AG20443 (cell line): ENCODE data around the gene NAALADL2.
A peak's percentile ranks its signal among the peaks of the same experiment; 100 is the strongest.

Source experiments
- DNase-seq: peaks from one replicate; pipeline ENCODE4 v3.0.0; 2012; ENCODE audit warnings: low spot score, mixed read lengths

The NAALADL2 gene

DNA sequence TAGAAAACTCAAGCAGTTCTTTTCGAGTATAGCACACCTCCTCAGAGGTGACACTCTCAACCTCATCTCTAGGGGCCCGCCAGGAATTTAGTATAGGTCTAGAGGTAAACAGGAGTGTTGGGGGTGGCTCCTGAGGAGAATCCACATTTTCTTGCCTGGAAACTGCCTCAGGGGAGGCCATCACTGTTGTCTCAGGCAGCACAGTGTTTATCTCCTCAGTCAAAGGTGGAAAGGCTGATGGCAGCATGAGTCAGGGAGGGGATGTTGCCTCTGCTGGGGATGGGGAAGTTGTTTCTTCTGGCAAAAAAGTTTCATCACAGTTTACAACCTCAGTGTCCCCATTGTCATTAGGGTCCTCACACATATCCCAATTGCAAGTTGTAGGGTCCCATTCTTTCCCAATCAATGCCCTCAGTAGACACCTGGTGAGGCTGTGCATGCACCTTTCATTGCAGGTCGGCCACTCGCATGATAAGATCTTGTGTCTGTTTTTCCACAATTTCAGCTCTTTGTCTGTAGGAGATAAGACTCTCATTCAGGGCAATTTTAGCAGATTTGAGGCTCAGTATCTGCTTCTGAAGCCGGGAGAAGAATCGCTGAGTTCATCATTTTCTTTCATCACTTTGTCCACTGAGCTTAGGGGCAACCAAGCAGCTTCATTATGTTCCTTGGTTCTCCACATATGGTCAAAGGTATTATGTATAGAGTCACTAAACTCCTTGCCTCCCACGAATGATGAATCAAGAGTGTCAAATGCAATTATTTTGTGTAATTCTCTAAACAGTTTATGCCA is 25.8 kb downstream of the NAALADL2 start:
- no peak for DNase-seq

DNA sequence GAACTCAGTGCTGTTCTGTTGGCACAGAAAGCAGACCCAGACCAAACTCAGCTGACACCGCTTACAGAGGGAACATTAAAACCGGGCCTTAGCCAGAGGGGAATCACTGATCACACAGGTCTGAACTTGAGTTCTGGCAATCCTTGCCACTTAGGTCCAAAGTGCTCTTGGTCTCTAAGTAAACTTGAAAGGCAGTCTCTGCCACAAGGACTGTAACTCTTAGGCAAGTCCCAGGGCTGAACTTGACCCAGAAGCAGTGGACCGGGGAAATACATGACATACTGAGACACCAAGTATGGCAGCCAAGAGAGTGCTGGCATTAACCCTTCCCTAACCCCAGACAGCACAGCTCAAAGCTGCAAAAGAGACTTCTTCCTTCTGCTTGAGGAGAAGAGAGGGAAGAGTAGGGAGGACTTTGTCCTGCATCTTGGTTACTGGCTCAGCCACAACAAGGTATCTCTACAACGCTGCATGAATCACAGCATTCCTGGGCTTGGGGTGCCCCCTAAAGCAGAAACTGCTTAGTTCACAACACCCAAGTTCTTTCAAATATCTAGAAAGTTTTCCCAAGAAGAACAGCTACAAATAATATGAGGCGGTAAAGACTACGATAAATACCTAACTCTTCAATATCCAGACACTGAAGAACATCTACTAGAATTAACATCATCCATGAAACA is 32.5 kb downstream of the NAALADL2 start:
- no peak for DNase-seq

DNA sequence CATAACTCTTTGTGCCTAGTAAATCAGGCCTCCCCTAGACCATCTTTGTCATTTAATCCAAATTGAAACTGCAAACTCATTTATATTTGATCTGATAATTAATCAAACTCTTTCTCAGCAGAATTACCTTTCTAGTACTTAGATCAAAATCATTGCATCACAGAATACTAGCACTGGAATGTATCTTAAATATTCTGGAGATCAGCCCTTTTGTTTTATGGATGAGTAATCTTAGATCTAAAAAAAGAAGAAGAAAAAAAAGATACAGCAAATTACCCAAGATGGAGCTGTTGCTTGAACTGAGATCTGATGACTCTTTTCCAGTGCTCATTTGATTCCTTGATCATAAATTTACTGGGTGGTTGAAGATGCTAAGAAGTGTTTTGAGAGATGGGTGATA is 47.9 kb downstream of the NAALADL2 start:
- no peak for DNase-seq

DNA sequence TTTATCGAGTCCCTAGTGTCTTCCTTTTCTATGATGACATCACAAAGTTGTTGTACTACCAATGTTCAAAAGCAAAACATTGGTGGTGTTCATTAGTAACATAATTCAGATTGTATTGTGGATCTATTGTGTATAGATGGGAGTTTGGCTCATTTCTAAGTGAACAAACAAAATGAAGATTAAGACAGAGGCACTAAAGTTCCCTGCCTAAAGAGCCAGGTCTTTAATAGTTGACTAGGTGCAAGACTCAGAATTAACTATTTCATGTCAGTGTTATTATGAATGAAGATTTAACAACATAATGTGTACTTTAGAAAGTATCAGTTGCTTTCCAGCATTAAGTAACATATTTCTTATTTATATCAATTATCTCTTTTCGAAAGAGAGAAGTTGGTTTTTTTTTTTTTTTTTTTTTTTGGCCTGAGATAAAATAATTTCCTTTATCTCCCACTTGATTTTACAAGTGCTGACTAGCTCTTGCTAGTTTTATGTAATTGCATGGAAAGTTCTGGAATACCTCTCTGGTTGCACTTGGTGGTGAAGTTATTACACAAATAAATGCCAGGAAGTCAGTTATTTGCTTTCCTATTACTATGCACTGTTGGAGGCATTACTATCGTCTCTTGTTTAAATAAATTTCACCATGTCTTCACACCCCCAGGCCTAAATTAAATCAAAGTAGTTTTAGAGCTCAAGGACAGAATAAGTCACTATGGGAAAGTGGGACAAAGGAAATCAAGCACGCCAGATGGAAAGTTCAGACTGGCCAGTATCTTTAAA is 48.7 kb downstream of the NAALADL2 start:
- DNase-seq = no peak

DNA sequence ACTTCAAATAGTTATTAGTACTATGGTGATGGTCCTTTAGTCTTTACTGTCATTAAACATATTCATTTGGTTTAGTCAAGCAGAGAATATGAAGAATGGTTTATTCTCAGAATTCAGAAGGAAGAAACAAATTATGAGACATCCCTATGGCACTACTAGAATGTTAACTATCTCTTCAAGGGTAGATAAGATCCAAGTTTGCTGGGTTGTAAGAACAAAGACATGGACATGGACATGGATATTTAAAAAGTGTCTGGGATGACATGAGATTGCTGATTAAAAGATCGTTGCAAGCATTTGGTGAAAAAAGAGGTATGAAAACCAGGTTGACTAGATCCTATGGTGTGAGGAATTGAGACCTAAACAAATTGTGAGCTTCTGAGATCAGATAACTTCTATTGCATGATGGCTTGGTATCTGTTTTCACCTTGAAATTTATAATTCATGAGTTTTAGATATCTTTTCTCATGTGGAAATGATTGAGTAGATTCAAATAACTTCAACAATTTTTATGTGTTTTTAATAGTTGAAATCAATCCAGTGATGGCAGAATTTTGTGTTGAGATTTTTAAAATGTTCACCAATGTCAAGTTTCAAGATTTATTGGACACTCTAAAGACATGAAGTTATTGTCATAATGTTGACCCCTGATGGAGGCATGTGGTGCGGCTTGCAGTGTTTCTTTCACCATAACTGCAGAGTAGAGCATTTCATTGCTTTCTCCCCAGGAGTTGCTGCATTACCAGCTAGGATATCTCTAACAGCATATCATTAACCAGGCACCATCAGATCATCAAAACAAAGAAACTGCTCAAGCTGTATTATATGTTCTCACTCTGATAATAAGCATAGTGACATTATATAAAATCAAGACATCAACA is 72.6 kb downstream of the NAALADL2 start:
- DNase-seq = peak; percentile 18

DNA sequence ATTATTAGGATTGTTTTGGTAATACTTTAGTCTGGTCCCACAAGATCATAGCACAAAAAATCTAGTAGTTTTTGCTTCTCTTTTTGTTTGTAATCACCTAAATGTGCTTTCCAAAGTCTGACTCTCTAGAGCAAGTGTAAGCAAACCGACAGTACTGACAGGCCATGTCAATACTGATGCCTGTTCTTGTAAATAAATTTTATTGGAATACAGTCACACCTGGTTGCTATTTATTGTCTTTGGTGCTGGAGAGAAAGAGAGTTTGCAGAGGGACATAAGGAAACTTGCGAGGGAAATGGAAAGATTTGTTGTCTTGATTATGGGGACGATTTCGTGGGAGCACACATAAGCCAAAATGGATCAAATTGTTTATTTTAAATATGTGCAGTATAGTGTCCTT is 77.5 kb downstream of the NAALADL2 start:
- DNase-seq = no peak

DNA sequence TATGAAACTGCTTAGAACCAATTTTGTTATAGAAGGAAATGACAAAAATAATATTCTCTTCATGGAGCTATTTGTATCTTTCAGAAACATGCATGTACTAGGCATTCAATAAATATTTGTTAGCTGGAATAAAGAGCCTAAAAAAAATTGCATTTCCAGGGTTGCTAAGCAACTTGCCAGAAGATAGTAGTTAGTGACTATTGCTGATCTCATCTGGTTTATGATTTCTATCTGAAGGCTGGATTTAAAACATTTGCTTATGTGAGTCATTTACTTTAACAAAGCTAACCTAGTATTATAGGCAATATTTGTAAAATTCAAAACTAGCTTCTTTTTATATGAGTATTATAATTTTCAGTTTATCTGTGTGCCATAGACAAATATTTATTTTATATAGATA is 78.3 kb downstream of the NAALADL2 start:
- peak; percentile 43 for DNase-seq

DNA sequence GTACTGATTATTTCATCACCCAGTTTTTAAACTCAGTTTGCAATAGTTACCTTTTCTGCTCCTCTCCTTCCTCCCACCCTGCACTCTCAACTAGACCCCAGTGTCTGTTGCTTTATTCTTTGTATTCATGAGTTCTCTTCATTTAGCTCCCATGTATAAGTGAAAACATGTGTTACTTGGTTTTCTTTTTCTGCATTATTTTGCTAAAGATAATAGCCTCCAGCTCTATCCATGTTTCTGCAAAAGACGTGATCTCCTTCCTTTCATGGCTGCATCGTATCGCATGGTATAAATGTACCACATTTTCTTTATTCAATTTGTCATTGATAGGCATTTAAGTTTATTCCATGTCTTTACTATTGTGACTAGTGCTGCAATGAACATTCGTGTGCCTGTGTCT is 79.0 kb downstream of the NAALADL2 start:
- no peak for DNase-seq

DNA sequence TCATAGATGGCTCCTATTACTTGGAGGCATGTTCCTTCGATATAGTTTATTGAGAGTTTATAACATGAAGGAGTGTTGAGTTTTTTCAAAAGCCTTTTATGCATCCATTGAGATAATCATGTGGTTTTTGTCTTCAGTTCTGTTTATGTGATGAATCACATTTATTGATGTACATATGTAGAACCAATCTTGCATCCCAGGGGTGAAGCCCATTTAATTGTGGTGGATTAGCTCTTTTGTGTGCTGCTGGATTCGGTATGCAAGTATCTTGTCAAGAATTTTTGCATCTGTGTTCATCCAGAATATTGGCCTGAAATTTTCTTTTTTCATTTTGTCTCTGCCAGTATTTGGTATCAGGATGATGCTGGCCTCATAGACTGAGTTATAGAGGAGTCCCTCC is 81.0 kb downstream of the NAALADL2 start:
- DNase-seq = no peak

DNA sequence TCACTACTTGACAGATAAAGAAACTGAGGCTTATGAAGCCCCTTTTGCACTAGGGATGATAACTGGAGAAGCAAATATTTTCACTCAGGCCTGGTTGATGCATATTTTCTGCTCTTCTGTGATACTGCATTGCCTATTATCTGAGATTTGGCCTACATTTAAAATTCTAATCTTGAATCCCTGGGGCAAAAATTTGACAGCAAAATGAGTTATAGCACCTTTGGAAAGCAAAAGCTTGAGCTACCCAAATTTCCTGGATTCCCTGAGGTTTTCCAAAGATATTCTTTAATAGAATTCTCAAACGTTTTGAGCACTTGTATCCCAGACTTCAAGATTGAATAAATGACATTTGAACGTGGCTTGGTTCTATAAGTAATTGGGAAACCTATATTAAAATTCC is 86.1 kb downstream of the NAALADL2 start:
- no peak for DNase-seq

DNA sequence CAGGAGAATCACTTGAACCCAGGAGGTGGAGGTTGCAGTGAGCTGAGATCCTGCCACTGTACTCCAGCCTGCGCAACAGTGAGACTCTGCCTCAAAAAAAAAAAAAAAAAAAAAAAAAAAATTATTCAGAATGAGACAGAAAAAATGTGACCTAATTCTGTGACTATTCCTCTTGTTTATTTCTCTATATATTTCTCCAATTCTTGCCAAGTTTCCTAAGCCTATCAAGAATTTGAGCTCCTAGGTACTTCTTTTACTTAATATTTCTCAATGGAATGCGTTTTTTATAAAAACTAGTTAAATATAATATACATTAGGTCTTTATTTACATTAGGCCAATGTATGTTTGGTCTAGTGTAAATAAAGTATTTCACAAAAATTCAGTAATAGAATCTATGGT is 86.8 kb downstream of the NAALADL2 start:
- no peak for DNase-seq

DNA sequence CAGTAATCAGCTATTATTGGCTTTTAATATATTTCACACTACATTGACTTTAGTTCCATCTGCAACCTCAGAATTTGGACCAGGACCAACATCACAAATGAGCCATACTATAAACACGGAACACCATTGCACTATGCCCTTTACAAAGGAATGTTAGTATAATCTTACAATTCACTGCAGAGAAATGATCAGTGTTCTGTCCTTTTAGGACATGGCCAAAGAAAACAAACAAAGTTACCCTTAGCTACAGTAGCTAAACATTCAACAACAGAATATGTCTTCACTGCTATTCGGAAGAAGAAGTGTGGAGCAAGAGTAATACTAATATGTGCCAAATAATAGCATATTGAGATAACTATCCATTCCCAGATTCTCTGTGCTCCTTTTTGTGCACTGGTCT is 90.4 kb downstream of the NAALADL2 start:
- peak; percentile 50 for DNase-seq

DNA sequence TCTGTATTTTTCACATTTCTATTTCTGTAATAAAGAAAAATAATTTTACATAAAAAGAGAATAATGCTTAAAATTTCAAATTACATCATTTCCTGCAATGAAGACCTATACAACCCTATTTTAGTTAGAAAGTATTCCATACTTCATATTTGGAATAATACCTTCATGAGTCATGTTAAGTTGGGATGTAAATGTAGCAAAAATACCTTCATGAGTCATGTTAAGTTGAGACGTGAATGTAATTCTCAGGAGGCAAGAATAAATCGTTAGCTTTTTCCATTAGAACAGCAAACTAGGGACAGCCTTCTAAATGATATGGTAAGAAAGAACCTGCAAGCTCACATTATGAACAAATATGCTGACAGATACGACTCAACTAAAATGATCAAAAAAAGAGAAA is 91.9 kb downstream of the NAALADL2 start:
- no peak for DNase-seq

DNA sequence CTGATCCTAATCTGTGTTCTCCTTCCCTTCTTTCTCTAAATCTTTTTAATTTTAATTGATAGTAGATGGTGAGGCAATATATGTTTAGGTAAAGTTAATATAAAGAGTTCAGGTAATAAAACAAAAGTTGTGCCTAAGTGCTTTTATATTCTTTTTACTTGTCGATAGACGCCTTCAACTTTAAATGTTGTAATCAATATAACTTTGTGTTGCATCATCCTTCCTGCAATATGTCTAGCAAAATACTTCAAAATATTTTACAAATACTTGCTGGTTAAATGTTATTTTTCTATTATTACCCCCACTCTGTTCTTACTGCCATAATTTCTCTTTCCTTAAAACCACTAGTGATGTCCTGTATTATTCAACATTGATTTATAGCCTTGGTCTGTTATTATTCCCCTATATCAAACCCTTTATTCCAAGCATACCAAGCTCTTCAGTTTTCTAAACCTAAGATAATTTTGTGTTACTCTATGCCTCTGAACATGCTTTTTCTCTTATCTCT is 92.4 kb downstream of the NAALADL2 start:
- DNase-seq = no peak

DNA sequence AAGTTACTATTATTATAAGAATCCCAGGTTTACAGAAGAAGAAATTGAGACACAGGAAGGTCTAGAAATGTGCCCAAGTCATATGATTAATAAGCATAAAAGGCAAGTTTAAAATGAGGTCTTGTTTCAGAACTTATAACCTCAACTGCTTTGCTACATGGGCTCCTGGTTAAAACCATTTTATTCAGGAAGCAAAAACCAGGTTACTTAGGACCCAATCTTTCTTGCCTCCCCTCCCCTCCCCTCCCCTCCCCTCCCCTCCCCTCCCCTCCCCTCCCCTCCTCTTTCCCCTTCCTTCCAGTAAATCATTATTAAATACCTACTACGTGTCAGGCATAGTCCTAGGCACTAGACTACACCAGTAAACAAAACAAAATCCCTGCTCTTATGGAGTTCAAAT is 93.9 kb downstream of the NAALADL2 start:
- no peak for DNase-seq

DNA sequence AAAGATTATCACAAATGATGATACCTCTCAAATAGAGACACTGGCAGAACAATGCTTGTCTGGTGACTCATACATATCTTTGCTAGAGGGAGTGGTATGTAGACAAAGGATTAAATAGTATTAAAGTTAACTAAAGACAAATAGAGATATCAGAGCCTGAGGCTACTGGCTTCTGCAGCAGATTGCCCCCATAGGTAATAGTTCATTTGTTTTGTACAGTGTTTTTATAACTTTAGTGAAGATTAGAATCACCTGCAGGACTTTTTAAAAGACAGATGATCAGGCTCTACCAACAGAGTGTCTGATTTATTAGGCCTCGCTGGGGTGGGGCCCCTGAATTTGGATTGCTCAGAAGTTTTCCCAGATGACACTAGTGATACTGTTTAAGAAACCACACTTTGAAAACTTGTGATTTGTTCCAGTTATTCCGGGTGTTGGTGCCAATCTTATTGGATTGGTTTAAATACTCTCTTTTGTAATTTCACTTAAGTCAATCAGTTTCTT is 96.4 kb downstream of the NAALADL2 start:
- DNase-seq = peak; percentile 25

DNA sequence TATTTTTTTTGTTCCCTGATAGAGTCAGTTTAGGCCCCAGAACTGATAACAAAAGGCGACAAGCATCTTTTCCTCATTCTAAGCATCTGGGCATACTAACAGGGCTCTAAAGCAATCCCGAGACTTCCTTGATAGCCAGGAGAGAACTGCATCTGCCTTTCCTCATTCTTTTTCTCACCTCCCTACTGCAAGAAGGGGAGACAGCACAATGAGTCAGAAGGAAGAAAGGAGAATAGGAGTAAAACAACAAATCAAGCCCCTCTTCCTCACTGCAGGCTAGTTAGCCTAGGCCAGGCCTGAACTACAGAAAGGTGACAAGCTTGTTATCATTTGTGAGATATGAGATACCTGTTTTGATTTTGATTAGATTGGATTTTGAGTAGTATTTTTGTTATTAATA is 97.9 kb downstream of the NAALADL2 start:
- no peak for DNase-seq

DNA sequence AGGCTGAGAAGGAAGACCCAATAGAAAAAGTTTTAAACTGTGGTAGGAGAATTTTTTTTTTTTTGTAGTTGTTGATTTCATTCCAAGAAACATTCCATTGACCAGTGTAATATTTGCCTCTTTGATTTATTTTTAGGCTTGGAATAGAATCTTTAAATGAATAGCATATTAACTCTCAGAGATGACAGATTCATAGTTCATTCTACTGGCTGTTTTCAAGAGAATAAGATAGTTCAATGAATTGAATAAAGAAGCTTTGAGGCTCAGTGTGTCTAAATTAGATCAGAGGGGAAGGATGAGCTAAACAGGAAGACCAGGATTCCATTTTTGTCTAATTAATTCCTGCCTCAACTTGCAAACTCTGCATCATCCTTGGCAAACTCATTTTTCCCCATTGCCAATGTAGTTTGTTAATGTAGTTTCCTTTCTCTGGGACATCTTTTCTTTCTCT is 98.4 kb downstream of the NAALADL2 start:
- DNase-seq = peak; percentile 14

DNA sequence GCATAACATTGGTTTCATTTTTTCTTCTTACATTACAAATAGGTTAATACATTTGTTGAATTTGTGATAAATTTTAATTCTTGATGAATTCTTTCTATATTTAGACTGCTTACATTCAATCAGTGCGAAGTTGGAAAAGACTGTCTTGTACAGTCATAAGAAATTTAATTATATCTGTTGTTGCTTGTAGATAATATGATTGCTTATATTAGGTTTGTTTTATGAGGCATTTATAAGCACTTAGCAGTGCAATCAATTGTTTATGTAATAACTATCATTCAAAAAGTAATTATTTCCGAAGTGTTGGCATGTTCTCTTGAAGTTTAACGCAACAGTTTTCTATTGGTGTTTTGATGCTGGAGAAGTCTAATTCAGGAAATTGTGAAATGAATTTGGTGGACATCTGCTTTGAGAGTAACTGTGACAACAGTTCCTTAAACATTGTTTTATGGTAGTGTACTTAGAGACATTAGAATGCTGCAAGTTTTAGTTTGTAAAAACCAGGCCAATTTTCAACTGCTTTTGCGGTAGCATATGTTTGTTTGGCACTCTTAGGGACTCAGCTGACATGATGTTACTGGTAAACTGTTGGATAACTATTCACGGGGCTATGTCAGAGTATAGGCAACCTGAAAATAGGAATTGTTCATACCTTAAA is 99.7 kb downstream of the NAALADL2 start:
- DNase-seq = peak; percentile 17

DNA sequence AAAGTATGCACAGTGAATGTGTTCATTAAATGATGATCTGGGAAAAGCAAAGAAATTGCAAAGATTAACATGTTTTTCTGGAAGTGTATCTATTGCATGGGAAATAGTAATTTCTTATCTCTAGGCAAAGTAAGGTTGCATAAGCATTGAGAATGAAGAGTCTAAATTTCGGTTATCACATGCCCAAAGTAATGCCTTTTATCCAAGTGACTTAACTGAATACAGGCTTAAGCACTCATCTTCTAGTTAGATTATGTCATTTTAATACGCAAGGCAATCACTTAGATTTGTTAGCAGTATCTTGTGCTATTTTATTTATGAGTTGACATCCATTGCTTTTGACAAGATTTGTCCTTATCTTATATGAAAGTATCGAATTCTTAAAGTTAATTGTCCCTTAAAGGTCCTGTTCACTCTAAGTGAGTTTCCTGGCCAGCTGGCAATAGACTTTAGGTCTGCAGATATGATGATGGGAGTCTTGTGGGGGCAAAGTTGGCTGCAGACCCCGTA is 100.5 kb downstream of the NAALADL2 start:
- no peak for DNase-seq

DNA sequence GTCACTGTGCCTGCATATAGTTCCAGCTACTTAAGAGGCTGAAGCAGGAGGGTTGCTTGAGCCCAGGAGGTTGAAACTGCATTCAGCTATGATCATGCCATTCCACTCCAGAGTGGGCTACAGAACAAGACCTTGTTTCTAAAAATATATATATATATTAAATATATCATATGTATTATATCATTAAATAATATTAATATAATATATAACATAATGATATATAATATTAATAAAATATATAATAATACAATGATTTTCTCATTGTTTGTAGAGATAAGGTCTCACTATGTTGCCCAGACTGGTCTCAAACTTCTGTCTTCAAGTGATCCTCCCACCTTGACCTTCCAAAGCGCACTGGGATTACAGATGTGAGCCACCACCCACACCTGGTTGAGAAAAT is 101.8 kb downstream of the NAALADL2 start:
- DNase-seq = no peak
